A673 (cell line): ENCODE results near the gene REP15.

Source experiments
- CTCF ChIP-seq: fragments of 300-800, 200-600 bp; sonication (generic); conservative IDR thresholded peaks from 2 replicates; pipeline ENCODE4 v1.5.1; 2017; ENCODE audit warnings: low read depth, mild to moderate bottlenecking, antibody characterized with exemption, low read length, moderate library complexity, mixed read lengths
- EZH2 ChIP-seq: fragments of 200-600 bp; sonication (generic); IDR thresholded peaks from 2 replicates; pipeline ENCODE4 v1.6.1; 2017; ENCODE audit warnings: borderline replicate concordance, low read depth, mild to moderate bottlenecking, mixed read lengths, antibody characterized with exemption, low read length; ENCODE audit not compliant: poor library complexity, severe bottlenecking

GRCh38 chr12:27653661-27654060, 42.6 kb upstream of the REP15 start:
- TF ChIP-seq CTCF (no peak), EZH2 (no peak)
